Muscle of back (tissue), 11 donors: ENCODE data around the gene HDAC8. TPM values are rescaled to one million over a fixed set of nuclear protein-coding genes. Genes with fewer than 3 reads are reported as not detected.
"Not testable (repeated sequence)": the region's sequence is repeated elsewhere in the genome, so short reads cannot be mapped to it uniquely, and the experiment has no call there.

Experiments used
- DNase-seq, 3 donors: peaks; one replicate each; pipeline versions ENCODE4 v3.0.0 to v3.0.0-alpha.2; 2013
- polyA plus RNA-seq, 10 donors: library from polyadenylated mRNA; unstranded; fragments of 120-200 nt; gene quantifications; one replicate each; pipeline ENCODE4 v1.2.1, GENCODE V29; 2013; ENCODE audit not compliant: insufficient read length in 10 of 10

Gene HDAC8
- polyA plus RNA-seq, 10 donors, result 14.2 to 27.0 (median 18.5) TPM

DNA sequence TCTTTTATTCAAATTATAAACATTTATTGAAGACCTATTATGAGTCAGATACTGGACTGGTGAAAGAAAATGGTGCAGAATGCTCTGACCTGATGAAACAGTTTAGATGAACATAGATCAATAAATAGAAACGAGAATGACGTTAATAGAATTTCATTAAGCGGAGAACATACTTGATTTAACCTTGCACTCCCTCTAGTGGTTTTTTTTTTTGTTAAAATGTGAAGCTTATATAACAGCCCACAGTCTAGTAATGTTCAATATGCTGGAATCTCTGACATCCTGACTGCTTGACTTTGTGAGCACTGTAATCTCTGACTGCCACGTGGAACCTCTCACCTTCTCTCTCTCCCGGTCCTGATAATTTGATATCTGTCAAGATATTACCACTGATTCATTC, 32.3 kb downstream of the HDAC8 start:
- peak; percentile 30 to 50 (median 32) for DNase-seq

DNA sequence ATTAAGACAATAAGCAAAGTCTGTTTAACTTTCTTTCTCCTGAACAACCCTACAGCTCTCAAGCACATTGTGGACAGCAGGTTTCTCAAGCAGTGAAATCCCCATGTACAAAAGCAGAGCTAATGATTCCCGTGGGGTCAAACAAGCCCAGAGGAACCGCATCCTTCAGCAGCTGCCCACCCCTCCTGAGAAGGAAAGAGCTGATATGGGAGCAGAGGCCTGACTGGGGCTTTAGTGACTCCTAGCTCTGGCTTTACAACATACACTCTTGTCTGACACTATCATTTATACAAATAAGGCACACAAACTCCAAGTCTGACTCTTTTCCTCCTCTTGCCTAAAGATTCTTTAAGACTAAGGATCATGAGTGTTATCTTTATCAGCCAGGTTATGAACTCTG, 32.8 kb downstream of the HDAC8 start:
- peak in 1 of 3 donors; percentile 51 for DNase-seq

GRCh38 chrX:72536542-72536941, 36.1 kb downstream of the HDAC8 start:
- peak in 1 of 3 donors; percentile 22 for DNase-seq

- no peak for DNase-seq
Observed at GRCh38 chrX:72532366-72532765, 40.3 kb downstream of the HDAC8 start.

DNA sequence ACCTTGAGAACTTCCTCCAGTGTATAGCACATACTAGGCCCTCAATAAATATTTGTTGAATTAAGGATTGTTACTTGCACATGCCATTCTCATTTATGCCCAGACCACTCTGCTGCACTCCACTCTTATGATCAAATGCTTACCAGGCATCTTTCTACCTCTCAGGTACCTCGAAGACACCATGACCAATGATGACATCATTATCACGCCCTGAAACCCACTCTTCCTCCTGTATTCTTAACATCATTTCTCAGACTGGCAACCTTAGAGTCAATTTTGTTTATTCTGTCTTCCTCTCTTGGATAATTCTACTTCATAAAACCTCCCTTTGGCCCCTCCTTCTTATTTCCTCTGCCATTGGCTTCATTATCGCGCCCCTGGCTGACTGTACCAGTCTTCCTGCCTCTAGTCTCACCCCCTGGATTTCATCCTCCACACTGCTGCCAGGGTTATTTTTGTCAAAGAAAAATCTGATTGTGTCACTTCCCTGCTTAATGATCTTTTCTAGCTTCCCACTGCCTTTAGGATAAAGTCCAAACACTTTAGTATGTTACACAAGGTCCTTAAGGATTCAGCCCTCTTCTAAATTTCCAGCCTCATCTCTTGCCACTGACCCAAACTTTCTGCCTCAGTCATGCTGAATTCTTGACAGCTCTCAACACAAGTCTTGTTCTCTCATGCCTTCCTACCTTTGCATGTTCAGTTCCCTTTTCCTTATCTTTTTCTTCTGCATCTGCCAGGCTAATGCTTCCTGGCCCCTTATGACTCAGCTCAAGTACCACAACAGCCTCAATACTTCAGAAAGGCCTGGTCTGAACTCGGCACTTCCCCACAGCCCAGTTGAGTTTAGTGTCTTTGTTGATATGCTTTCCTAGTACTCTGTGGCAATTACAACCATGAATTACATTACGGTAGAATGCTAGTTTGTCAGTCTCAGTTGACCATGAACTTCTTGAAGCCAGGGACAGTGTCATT, 45.8 kb downstream of the HDAC8 start:
- no peak for DNase-seq

GRCh38 chrX:72498782-72499181, 73.9 kb downstream of the HDAC8 start:
- no peak for DNase-seq

DNA sequence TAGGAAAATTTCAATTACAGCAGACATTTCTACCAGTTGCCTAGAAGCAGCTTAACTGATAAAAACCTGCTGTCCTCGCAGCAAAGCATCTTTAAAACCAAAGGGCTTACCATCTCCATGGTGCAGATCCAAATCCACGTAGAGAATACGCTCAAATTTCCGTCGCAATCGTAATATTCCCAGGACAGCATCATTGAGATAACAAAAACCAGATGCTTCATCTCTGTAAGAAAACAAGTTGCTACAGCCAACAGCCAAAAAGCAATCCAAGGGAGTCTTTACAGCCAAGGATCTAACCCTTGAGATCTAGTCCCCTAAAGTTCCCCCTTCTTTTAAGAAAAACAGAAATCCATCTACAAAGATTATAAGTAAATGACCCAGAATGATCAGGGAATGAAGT, 77.6 kb downstream of the HDAC8 start:
- DNase-seq, result peak; percentile 29 to 82 (median 67)

GRCh38 chrX:72492499-72492898, 80.1 kb downstream of the HDAC8 start:
- no peak for DNase-seq

GRCh38 chrX:72490221-72490620, 82.4 kb downstream of the HDAC8 start:
- DNase-seq, result not testable (repeated sequence)

- no peak for DNase-seq
Observed at GRCh38 chrX:72487661-72488060, 85.0 kb downstream of the HDAC8 start.

GRCh38 chrX:72479324-72480274, 93.0 kb downstream of the HDAC8 start:
- DNase-seq, result no peak

- DNase-seq, result peak in 1 of 3 donors; percentile 26
Observed at GRCh38 chrX:72478853-72479252, 93.8 kb downstream of the HDAC8 start.

GRCh38 chrX:72478351-72478750, 94.3 kb downstream of the HDAC8 start:
- peak in 1 of 3 donors; percentile 10 for DNase-seq

DNA sequence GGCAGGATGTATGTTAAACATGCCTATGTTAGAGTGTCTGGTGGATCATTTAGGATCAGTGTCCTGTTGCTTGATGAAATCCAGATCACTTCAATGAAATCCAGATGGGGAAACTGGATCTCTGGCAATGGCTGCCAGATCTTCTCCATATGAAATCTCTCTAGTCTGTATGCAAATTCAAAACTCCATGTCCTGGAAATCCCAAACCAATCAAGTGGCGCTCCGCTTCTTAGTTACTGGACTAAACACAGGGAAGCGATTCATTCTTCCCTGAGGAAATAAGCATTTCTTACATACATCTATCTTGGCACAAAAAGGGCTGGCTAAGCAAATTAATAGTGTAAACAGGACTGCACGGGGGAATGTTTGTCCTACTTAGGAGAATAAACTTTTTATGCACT, 94.9 kb downstream of the HDAC8 start:
- peak; percentile 21 to 82 (median 56) for DNase-seq

- no peak for DNase-seq
Observed at GRCh38 chrX:72477376-72477775, 95.3 kb downstream of the HDAC8 start.

GRCh38 chrX:72475952-72476668, 96.5 kb downstream of the HDAC8 start:
- DNase-seq, result no peak

- DNase-seq, result no peak
Observed at GRCh38 chrX:72475338-72475737, 97.3 kb downstream of the HDAC8 start.

- DNase-seq, result no peak
Observed at GRCh38 chrX:72470532-72471223, 102.0 kb downstream of the HDAC8 start.

- no peak for DNase-seq
Observed at GRCh38 chrX:72470117-72470516, 102.5 kb downstream of the HDAC8 start.

- no peak for DNase-seq
Observed at GRCh38 chrX:72468607-72469006, 104.0 kb downstream of the HDAC8 start.

DNA sequence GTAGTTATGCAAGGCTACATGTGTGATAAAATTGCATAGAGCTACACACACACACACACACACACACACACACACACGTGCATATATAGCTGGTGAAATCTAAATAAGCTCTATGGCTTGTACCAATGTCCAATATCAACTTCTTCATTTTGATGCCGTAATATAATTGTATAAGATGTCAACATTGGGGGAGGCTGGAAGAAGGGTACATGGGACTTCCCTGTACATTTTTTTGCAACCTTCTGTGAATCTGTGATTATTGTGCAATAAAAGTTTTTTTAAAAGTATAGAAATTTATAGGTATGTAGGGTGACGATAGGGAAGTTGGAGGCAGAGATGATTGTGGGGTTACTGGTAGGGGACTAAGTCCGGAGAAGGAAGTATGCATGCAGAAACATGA, 105.5 kb downstream of the HDAC8 start:
- no peak for DNase-seq
